Liver (tissue), 9 donors: ENCODE measurements around the gene MYBPC1. TPM values are rescaled to one million over a fixed set of nuclear protein-coding genes. Genes with fewer than 3 reads are reported as not detected.
A peak's percentile ranks its signal among the peaks of the same experiment; 100 is the strongest.

Experiments
- DNase-seq: peaks from one replicate; pipeline ENCODE4 v3.0.0-alpha.2; 2017; ENCODE audit warnings: low spot score
- H3K27ac ChIP-seq, 2 donors: one replicate each; pipeline ENCODE4 v1.7.0; 2013; ENCODE audit warnings: inconsistent platforms in 2 of 2, low read length in 2 of 2, control low read depth in 1 of 2, low read depth in 1 of 2, mild to moderate bottlenecking in 1 of 2
- H3K27me3 ChIP-seq, 4 donors: one replicate each; pipeline versions ENCODE4 v1.6.1 to v1.7.0; 2013; ENCODE audit warnings: low read length in 3 of 4, inconsistent platforms in 1 of 4, mild to moderate bottlenecking in 1 of 4, moderate library complexity in 1 of 4; ENCODE audit not compliant: control insufficient read depth in 4 of 4, insufficient read depth in 4 of 4
- H3K36me3 ChIP-seq, 4 donors: one replicate each; pipeline versions ENCODE4 v1.6.1 to v1.7.0; 2013; ENCODE audit warnings: low read length in 3 of 4, mild to moderate bottlenecking in 3 of 4, low read depth in 1 of 4, moderate library complexity in 1 of 4; ENCODE audit not compliant: control insufficient read depth in 4 of 4, insufficient read depth in 3 of 4
- H3K4me1 ChIP-seq, 4 donors: one replicate each; pipeline versions ENCODE4 v1.6.1 to v1.7.0; 2013; ENCODE audit warnings: low read length in 3 of 4, mild to moderate bottlenecking in 3 of 4, moderate library complexity in 1 of 4; ENCODE audit not compliant: control insufficient read depth in 4 of 4, insufficient read depth in 4 of 4
- H3K4me3 ChIP-seq, 3 donors: one replicate each; pipeline versions ENCODE4 v1.6.1 to v1.7.0; 2013; ENCODE audit warnings: low read length in 3 of 3, control low read depth in 1 of 3, low read depth in 1 of 3, mild to moderate bottlenecking in 1 of 3
- H3K9ac ChIP-seq, 2 donors: one replicate each; pipeline ENCODE4 v1.7.0; 2013; ENCODE audit warnings: low read length in 2 of 2, mild to moderate bottlenecking in 2 of 2, moderate library complexity in 2 of 2, control low read depth in 1 of 2, low read depth in 1 of 2
- H3K9me3 ChIP-seq, 4 donors: one replicate each; pipeline versions ENCODE4 v1.6.1 to v1.7.0; 2013; ENCODE audit warnings: low read length in 3 of 4; ENCODE audit not compliant: control insufficient read depth in 4 of 4
- CTCF ChIP-seq: fragments of 150-350 bp; IDR thresholded peaks from 2 replicates; pipeline ENCODE4 v1.5.1; 2017; ENCODE audit warnings: improper control_type of control experiment, low read depth, low read length; ENCODE audit not compliant: missing input control
- EGR1 ChIP-seq, 2 donors: IDR thresholded peaks; 2 replicates each; pipeline ENCODE4 v1.6.1; 2016 to 2018; ENCODE audit warnings: antibody characterized with exemption in 2 of 2, low read depth in 2 of 2
- FOXA1 ChIP-seq: IDR thresholded peaks from 2 replicates; pipeline ENCODE4 v1.6.1; 2016; ENCODE audit warnings: antibody characterized with exemption
- FOXA2 ChIP-seq: IDR thresholded peaks from 2 replicates; pipeline ENCODE4 v1.6.1; 2016; ENCODE audit warnings: antibody characterized with exemption
- HNF4A ChIP-seq, 2 donors: conservative IDR thresholded peaks; 2 replicates each; pipeline ENCODE4 v1.6.1; 2016; ENCODE audit warnings: antibody characterized with exemption in 2 of 2, mild to moderate bottlenecking in 2 of 2
- HNF4G ChIP-seq: IDR thresholded peaks from 2 replicates; pipeline ENCODE4 v1.6.1; 2016; ENCODE audit warnings: antibody characterized with exemption
- JUND ChIP-seq, 2 donors: IDR thresholded peaks; 2 replicates each; pipeline ENCODE4 v1.6.1; 2016; ENCODE audit warnings: antibody characterized with exemption in 2 of 2
- NR2F2 ChIP-seq: IDR thresholded peaks from 2 replicates; pipeline ENCODE4 v1.6.1; 2016; ENCODE audit warnings: antibody characterized with exemption
- RAD21 ChIP-seq, 2 donors: IDR thresholded peaks; 2 replicates each; pipeline ENCODE4 v1.6.1; 2016; ENCODE audit warnings: antibody characterized with exemption in 2 of 2, mild to moderate bottlenecking in 2 of 2
- RXRA ChIP-seq, 2 donors: IDR thresholded peaks; 2 replicates each; pipeline ENCODE4 v1.6.1; 2017 to 2018; ENCODE audit warnings: antibody characterized with exemption in 2 of 2, mild to moderate bottlenecking in 1 of 2
- SP1 ChIP-seq: IDR thresholded peaks from 2 replicates; pipeline ENCODE4 v1.6.1; 2018; ENCODE audit warnings: antibody characterized with exemption, mild to moderate bottlenecking
- TAF1 ChIP-seq: conservative IDR thresholded peaks from 2 replicates; pipeline ENCODE4 v1.6.1; 2016; ENCODE audit warnings: antibody characterized with exemption, mild to moderate bottlenecking
- YY1 ChIP-seq: IDR thresholded peaks from 2 replicates; pipeline ENCODE4 v1.6.1; 2016; ENCODE audit warnings: antibody characterized with exemption, mild to moderate bottlenecking
- WGBS: extraction: QIAGEN DNeasy Blood & Tissue Kit; methylation state at CpG from one replicate; pipeline ENCODE4 v1.1.7; 2013; 5-methylcytosine and 5-hydroxymethylcytosine counted together
- polyA plus RNA-seq, 2 donors: library from polyadenylated mRNA; stranded (reverse) in 1 of 2; unstranded in 1 of 2; fragments of 200-250 nt in 1 of 2; fragments of >200 nt in 1 of 2; fragmentation: Nextera tagmentation in 1 of 2; extraction: Ambion mirVana in 1 of 2; gene quantifications; one replicate each; pipeline versions ENCODE4 v1.2.1 to v1.2.3, GENCODE V29; 2013 to 2015
- total RNA-seq, 2 donors: library from RNA; depleted of rRNA; stranded (reverse); fragments of >200 nt; gene quantifications; one replicate each; pipeline ENCODE4 v1.2.3, GENCODE V29; 2014
- TF ChIP-seq, protein P1 (sequence below): IDR thresholded peaks from 2 replicates; pipeline ENCODE4 v1.6.1; 2016; ENCODE audit warnings: antibody characterized with exemption, mild to moderate bottlenecking
- TF ChIP-seq, protein P2 (sequence below): IDR thresholded peaks from 2 replicates; pipeline ENCODE4 v1.6.1; 2016; ENCODE audit warnings: antibody characterized with exemption
- TF ChIP-seq, protein P3 (sequence below): IDR thresholded peaks from 2 replicates; pipeline ENCODE4 v1.6.1; 2016; ENCODE audit warnings: antibody characterized with exemption
- TF ChIP-seq, protein P4 (sequence below): IDR thresholded peaks from 2 replicates; pipeline ENCODE4 v1.6.1; 2016; ENCODE audit warnings: antibody characterized with exemption
- donor health status: healthy.
- donor health status: healthy.
- donor health status: healthy.
- donor health status: healthy.
- donor health status: healthy.

The MYBPC1 gene
- total and polyA plus RNA-seq, 4 donors, result under 0.01 TPM; not detected in 3

DNA sequence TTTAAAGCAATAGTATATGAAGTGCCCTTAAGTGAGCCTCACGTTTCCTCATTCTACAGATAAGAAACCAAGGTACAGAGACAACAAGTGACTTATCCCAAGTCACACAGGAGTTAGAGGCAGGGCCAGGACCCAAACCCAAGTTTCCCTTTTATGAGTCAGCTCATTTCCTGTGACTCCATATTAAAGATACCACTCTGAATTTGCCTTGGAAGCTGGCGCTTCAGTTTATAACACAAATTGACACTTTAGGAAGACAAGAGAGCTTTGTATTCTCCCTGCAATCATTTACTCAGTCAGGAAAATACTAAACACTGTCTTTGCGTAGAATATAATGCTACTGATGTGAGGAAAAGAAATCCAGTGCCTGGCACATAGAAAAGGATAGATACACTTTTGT is 43.2 kb downstream of the MYBPC1 start:
- WGBS, result 83% methylated on average over 3 of the region's 3 CpGs
- Histone ChIP-seq H3K9ac (no peak overlapping the region), H3K4me1 (peaks cover 0 to 8% (median 4%) of the 10 kb centered on the region in 4 donors), H3K4me3 (no peak overlapping the region), H3K9me3 (no peaks in the 10 kb centered on the region), H3K36me3 (no peaks in the 10 kb centered on the region), H3K27ac (no peak overlapping the region), H3K27me3 (no peaks in the 10 kb centered on the region)
- no peak for DNase-seq
- TF ChIP-seq, protein P1, sequence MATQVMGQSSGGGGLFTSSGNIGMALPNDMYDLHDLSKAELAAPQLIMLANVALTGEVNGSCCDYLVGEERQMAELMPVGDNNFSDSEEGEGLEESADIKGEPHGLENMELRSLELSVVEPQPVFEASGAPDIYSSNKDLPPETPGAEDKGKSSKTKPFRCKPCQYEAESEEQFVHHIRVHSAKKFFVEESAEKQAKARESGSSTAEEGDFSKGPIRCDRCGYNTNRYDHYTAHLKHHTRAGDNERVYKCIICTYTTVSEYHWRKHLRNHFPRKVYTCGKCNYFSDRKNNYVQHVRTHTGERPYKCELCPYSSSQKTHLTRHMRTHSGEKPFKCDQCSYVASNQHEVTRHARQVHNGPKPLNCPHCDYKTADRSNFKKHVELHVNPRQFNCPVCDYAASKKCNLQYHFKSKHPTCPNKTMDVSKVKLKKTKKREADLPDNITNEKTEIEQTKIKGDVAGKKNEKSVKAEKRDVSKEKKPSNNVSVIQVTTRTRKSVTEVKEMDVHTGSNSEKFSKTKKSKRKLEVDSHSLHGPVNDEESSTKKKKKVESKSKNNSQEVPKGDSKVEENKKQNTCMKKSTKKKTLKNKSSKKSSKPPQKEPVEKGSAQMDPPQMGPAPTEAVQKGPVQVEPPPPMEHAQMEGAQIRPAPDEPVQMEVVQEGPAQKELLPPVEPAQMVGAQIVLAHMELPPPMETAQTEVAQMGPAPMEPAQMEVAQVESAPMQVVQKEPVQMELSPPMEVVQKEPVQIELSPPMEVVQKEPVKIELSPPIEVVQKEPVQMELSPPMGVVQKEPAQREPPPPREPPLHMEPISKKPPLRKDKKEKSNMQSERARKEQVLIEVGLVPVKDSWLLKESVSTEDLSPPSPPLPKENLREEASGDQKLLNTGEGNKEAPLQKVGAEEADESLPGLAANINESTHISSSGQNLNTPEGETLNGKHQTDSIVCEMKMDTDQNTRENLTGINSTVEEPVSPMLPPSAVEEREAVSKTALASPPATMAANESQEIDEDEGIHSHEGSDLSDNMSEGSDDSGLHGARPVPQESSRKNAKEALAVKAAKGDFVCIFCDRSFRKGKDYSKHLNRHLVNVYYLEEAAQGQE, result no peak
- TF ChIP-seq, protein P2, sequence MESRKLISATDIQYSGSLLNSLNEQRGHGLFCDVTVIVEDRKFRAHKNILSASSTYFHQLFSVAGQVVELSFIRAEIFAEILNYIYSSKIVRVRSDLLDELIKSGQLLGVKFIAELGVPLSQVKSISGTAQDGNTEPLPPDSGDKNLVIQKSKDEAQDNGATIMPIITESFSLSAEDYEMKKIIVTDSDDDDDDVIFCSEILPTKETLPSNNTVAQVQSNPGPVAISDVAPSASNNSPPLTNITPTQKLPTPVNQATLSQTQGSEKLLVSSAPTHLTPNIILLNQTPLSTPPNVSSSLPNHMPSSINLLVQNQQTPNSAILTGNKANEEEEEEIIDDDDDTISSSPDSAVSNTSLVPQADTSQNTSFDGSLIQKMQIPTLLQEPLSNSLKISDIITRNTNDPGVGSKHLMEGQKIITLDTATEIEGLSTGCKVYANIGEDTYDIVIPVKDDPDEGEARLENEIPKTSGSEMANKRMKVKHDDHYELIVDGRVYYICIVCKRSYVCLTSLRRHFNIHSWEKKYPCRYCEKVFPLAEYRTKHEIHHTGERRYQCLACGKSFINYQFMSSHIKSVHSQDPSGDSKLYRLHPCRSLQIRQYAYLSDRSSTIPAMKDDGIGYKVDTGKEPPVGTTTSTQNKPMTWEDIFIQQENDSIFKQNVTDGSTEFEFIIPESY, result no peak
- no peak for TF ChIP-seq TAF1
- no peak for TF ChIP-seq YY1
- TF ChIP-seq EGR1 (IDR thresholded peaks at IDR 0.05; ENCODE audit: low read depth in 2 of 2), result no peak
- TF ChIP-seq, protein P3, sequence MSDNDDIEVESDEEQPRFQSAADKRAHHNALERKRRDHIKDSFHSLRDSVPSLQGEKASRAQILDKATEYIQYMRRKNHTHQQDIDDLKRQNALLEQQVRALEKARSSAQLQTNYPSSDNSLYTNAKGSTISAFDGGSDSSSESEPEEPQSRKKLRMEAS, result no peak
- no peak for TF ChIP-seq HNF4G
- TF ChIP-seq SP1, result no peak
- TF ChIP-seq JUND (IDR thresholded peaks at IDR 0.05), result no peak
- no peak for TF ChIP-seq HNF4A (conservative IDR thresholded peaks at IDR 0.05)
- TF ChIP-seq, protein P4, sequence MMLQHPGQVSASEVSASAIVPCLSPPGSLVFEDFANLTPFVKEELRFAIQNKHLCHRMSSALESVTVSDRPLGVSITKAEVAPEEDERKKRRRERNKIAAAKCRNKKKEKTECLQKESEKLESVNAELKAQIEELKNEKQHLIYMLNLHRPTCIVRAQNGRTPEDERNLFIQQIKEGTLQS, result no peak
- no peak for TF ChIP-seq FOXA2
- TF ChIP-seq RAD21 (IDR thresholded peaks at IDR 0.05), result no peak
- TF ChIP-seq FOXA1, result no peak
- no peak for TF ChIP-seq NR2F2

DNA sequence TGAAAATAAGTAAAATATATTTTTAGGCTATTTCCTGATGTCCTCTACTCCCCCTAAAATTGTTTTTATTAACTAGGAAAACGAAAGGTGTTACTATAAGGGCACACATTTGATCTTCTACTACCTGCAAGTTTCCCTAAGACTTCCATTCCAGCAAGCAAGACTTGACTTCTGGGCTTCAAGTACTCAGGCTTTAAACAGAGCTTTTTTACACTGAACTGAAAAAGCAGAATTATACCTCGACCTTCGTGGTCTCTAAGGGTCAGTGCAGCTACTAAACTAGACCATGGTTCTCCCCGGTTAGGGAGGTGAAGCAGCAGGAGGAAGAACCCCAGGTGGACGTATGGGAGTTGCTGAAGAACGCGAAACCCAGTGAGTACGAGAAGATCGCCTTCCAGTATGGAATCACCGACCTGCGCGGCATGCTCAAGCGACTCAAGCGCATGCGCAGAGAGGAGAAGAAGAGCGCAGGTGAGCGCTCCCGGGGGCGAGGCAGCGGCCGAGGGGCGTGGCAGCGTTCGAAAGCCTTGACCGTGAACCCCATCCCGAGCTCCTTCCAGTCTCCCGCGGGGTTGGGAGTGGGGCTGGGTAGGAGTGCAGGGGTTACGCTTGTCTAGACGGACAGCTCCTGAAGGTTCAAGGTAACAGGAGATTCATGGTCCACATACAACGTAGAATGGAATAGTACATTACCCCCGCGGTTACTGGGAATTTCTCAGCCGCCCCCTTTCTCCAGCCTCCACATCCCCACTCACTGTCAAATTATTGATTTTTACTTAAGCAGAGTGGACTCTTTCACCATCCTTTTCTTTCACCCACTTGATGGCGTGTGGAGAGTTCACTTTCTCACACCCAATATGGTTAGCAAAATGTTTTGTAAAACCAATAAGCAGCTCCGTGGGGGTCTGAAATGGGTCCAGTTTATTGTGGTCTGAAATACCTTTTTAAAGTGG is 47.6 kb downstream of the MYBPC1 start:
- H3K27me3 ChIP-seq, result no peaks in the 10 kb centered on the region
- peaks cover 0 to 8% (median 4%) of the 10 kb centered on the region in 4 donors for H3K4me1 ChIP-seq
- H3K27ac ChIP-seq, result no peak overlapping the region
- peak; percentile 37 for DNase-seq
- H3K9ac ChIP-seq, result no peak overlapping the region
- no peaks in the 10 kb centered on the region for H3K36me3 ChIP-seq
- no peaks in the 10 kb centered on the region for H3K9me3 ChIP-seq
- peak overlapping the region in 2 of 3 donors; percentile 4 to 41 for H3K4me3 ChIP-seq
- 18% methylated on average over 36 of the region's 36 CpGs for WGBS
- TF ChIP-seq SP1 (no peak), RXRA (IDR thresholded peaks at IDR 0.05) (no peak), EGR1 (IDR thresholded peaks at IDR 0.05; ENCODE audit: low read depth in 2 of 2) (no peak), FOXA2 (no peak), YY1 (no peak), CTCF (no peak), HNF4A (conservative IDR thresholded peaks at IDR 0.05) (no peak)
- TF ChIP-seq, protein P1, result no peak
- TF ChIP-seq, protein P2, result no peak
